Heart right ventricle (tissue), 16 donors: Measurements from ENCODE around the gene SMAD7. TPM values are rescaled to one million over a fixed set of nuclear protein-coding genes. Genes with fewer than 3 reads are reported as not detected.
A peak's percentile ranks its signal among the peaks of the same experiment; 100 is the strongest.

Experiments
- ATAC-seq, 8 donors: fragments of 200-7000 bp; cut with Tn5 transposase; one replicate each; pipeline ENCODE4 v1.9.1; 2020; ENCODE audit warnings: mild to moderate bottlenecking in 8 of 8, moderate library complexity in 8 of 8, moderate number of reproducible peaks in 1 of 8
- DNase-seq, 2 donors: peaks; one replicate each; pipeline ENCODE4 v3.0.0-alpha.2; 2020
- H3K27ac ChIP-seq, 10 donors: fragments of 200-600 bp; sonication (generic) in 2 of 10; one replicate each; pipeline versions ENCODE4 v1.5.0 to v1.8.0; 2020 to 2022; ENCODE audit warnings: mild to moderate bottlenecking in 3 of 10
- H3K27me3 ChIP-seq, 7 donors: fragments of 200-600 bp; one replicate each; pipeline ENCODE4 v1.8.0; 2021 to 2022; ENCODE audit warnings: mild to moderate bottlenecking in 2 of 7
- H3K36me3 ChIP-seq, 9 donors: fragments of 200-600 bp; sonication (generic) in 1 of 9; one replicate each; pipeline versions ENCODE4 v1.5.0 to v1.8.0; 2020 to 2022; ENCODE audit warnings: mild to moderate bottlenecking in 2 of 9
- H3K4me1 ChIP-seq, 9 donors: fragments of 200-600 bp; sonication (generic) in 1 of 9; one replicate each; pipeline versions ENCODE4 v1.5.0 to v1.8.0; 2020 to 2022; ENCODE audit warnings: mild to moderate bottlenecking in 4 of 9
- H3K4me3 ChIP-seq, 10 donors: fragments of 200-600 bp; sonication (generic) in 2 of 10; one replicate each; pipeline versions ENCODE4 v1.5.0 to v1.8.0; 2020 to 2022; ENCODE audit warnings: mild to moderate bottlenecking in 7 of 10, moderate library complexity in 2 of 10
- H3K9me3 ChIP-seq, 11 donors: fragments of 200-600 bp in 10 of 11; sonication (generic) in 2 of 11; one replicate each; pipeline versions ENCODE4 v1.5.0 to v1.8.0; 2013 to 2022; ENCODE audit warnings: mild to moderate bottlenecking in 2 of 11, control low read depth in 1 of 11, moderate library complexity in 1 of 11
- WGBS, 2 donors: extraction: QIAGEN DNeasy Blood & Tissue Kit; methylation state at CpG; one replicate each; pipeline ENCODE4 v1.1.7; 2013; ENCODE audit warnings: inconsistent platforms in 1 of 2; 5-methylcytosine and 5-hydroxymethylcytosine counted together
- intact Hi-C, 10 donors: fragments of 100-400 bp; cut with DNase I; formaldehyde crosslinking; loops; one replicate each; pipeline versions ENCODE4 v1.11.1 to v1.14.2; 2022
- polyA plus RNA-seq, 2 donors: library from polyadenylated mRNA; stranded (reverse); fragments of 200-250 nt; gene quantifications; one replicate each; pipeline ENCODE4 v1.2.3, GENCODE V29; 2013
- total RNA-seq, 10 donors: library from RNA; stranded (reverse); fragmentation: NEBNext Ultra II Directional in 3 of 10; extraction: Animal tissue kit (Norgen Biotek cat#: 25700) in 3 of 10; gene quantifications; one replicate each; pipeline versions ENCODE4 v1.2.1 to v1.2.4, GENCODE V29; 2021 to 2023
- TF ChIP-seq, protein P1 (sequence below), 9 donors: fragments of 200-600 bp; sonication (generic) in 2 of 9; IDR thresholded peaks; one replicate each; pipeline versions ENCODE4 v1.5.0 to v1.8.0; 2021 to 2022; ENCODE audit warnings: antibody characterized with exemption in 9 of 9, mild to moderate bottlenecking in 5 of 9, moderate library complexity in 1 of 9
- donor health status: Arrhythmogenic right ventricular cardiomyopathy.
- donor health status: ischemic (EF 13 %, LVEDD 7.1; RV severe dilation, severe dysfunction).
- donor health status: healthy with polysubstance abuse.
- donor health status: DM: no; HTN: yes; CAD: no.
- donor health status: DM: no; HTN: no; CAD: no.
- donor health status: ischemic (EF 25% LVEDD 6.9; RV normal size, moderate dysfunction).
- donor health status: ischemic (EF 25% LVEDD 5.7; RV mildly dilated, moderate dysfunction).
- donor health status: healthy.
- donor health status: DM: yes; HTN: yes; CAD: no.
- donor health status: Ischemic cardiomyopathy.
- donor health status: ischemic (EF 35%, LVEDD 5.7; RV mildly dilated, moderate dysfunction).
- donor health status: nonischemic (EF 11% LVEDD 7.7; RV severe dilation, severe dysfunction).
- donor health status: DM: yes; HTN: yes; CAD: no.
- donor health status: PGD.
- donor health status: ischemic (EF 29% LVEDD 5.4; RV normal size, mild dysfunction).
- donor health status: nonischemic (EF 23%, LVEDD 6.1; RV moderate dilation, normal function).

SMAD7 gene
- total and polyA plus RNA-seq, 12 donors = 6.7 to 28.6 (median 19.2) TPM

DNA sequence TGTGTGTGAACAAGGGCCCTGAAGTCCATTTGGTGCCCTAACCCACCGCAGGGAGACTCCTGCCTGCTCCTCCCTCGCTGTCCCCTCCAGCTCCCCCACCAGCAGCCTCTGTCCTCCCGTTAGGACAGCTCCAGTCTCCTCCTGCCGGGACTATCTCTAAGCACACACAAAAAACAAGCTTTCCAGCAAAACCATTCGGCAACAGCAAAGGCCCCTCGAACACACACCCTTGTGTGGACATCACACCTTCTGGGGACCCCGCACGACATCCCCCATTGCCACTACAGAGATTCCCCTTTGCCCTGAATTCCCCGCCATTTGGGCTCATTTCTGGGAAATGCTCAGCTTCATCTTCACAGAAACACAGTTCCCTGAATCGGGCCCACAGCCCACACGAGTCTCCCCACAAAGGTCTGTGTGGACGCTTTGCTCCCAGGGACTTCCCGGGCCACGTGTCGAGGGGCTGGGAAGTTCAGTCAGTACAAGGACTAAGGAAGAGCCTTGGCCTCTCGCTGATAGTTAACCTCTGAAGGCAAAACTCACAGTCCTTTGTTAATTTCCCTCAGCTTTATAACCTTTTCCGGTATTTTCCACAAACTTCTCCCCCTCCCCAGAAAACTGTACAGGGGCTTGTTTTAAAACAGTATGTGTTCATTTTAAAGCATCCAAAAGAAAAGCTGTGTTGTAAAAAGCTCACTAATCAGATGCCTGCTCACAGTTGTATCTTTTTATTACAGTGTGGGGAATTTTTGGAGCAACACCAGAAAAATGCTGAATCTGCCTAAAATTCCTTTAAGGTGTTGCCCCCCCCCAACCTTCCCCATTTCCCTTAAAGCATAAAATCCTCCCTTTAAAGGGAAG lies 25.9 kb downstream of the SMAD7 start:
- H3K9me3 ChIP-seq = no peaks in the 10 kb centered on the region
- peak overlapping the region in 8 of 10 donors; percentile 49 to 86 (median 65) for H3K27ac ChIP-seq
- H3K4me1 ChIP-seq = peaks cover 70 to 100% (median 81%) of the 10 kb centered on the region in 9 donors
- 38 to 45% methylated on average over 17 of the region's 17 CpGs for WGBS, 2 donors
- DNase-seq = no peak
- H3K36me3 ChIP-seq = peaks cover 0 to 31% (median 4%) of the 10 kb centered on the region in 9 donors
- peak overlapping the region in 5 of 10 donors; percentile 1 to 19 (median 12) for H3K4me3 ChIP-seq
- intact Hi-C loops = loop anchor here in 1 of 10 donors (5.0 kb wide), 1 partner anchor 73 kb away; no protein-coding TSS in a partner anchor
- TF ChIP-seq, protein P1, sequence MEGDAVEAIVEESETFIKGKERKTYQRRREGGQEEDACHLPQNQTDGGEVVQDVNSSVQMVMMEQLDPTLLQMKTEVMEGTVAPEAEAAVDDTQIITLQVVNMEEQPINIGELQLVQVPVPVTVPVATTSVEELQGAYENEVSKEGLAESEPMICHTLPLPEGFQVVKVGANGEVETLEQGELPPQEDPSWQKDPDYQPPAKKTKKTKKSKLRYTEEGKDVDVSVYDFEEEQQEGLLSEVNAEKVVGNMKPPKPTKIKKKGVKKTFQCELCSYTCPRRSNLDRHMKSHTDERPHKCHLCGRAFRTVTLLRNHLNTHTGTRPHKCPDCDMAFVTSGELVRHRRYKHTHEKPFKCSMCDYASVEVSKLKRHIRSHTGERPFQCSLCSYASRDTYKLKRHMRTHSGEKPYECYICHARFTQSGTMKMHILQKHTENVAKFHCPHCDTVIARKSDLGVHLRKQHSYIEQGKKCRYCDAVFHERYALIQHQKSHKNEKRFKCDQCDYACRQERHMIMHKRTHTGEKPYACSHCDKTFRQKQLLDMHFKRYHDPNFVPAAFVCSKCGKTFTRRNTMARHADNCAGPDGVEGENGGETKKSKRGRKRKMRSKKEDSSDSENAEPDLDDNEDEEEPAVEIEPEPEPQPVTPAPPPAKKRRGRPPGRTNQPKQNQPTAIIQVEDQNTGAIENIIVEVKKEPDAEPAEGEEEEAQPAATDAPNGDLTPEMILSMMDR (IDR thresholded peaks at IDR 0.05) = no peak
- peak in 1 of 8 donors; percentile 27 for ATAC-seq
- H3K27me3 ChIP-seq = no peaks in the 10 kb centered on the region

DNA sequence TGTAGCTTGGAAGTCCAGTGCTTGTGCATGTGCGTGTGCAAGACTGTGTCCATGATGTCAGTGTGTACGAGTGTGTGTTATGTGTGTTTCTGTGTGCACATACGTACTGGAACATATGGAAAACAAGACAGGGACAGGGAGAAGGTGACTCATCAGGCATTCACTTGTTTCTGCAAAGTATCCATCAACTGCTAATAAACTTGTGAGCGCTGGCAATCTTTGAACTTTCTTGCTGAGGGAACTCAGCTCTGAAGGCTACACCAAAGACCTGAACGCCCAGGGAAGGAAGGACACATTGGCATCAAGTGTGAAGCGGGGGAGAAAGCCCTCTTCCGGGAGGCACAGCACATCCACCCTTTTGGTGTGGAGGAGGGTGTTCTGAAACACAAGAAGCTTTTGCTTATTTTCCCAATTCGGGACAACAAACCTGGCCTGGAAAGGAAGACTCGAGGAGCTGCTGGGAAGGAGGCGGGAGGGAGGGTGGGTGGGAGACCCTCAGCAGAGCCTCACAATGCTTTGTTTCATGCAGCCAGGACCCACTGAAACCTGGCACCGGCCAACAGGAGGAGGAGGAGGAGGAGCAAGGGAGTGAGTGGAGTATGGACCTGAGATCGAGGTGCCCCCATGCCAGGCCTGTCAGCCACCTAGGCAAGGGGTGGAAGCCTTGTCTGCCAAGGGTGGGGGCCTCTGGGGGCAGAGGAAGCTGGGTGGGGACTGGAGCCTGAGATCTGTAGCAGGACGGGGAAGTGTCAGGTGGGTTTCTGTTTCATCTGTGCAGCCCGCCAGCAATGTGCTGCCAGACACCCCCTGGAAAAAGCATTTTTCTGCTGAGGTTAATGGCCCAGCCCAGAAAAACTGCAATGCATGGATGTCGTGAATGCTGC lies 26.8 kb downstream of the SMAD7 start:
- Histone ChIP-seq H3K27ac (peak overlapping the region in 9 of 10 donors; percentile 41 to 86 (median 66)), H3K4me3 (peak overlapping the region in 5 of 10 donors; percentile 12 to 38 (median 14)), H3K36me3 (peaks cover 0 to 40% (median 4%) of the 10 kb centered on the region in 9 donors), H3K9me3 (no peaks in the 10 kb centered on the region), H3K4me1 (peaks cover 61 to 100% (median 73%) of the 10 kb centered on the region in 9 donors), H3K27me3 (no peaks in the 10 kb centered on the region)
- intact Hi-C loops = loop anchor here in 1 of 10 donors (5.0 kb wide), 1 partner anchor 72 kb away; no protein-coding TSS in a partner anchor
- DNase-seq (no peak), ATAC-seq (no peak)
- 57 to 64% methylated on average over 15 of the region's 15 CpGs for WGBS, 2 donors
- TF ChIP-seq, protein P1 (IDR thresholded peaks at IDR 0.05) = no peak

DNA sequence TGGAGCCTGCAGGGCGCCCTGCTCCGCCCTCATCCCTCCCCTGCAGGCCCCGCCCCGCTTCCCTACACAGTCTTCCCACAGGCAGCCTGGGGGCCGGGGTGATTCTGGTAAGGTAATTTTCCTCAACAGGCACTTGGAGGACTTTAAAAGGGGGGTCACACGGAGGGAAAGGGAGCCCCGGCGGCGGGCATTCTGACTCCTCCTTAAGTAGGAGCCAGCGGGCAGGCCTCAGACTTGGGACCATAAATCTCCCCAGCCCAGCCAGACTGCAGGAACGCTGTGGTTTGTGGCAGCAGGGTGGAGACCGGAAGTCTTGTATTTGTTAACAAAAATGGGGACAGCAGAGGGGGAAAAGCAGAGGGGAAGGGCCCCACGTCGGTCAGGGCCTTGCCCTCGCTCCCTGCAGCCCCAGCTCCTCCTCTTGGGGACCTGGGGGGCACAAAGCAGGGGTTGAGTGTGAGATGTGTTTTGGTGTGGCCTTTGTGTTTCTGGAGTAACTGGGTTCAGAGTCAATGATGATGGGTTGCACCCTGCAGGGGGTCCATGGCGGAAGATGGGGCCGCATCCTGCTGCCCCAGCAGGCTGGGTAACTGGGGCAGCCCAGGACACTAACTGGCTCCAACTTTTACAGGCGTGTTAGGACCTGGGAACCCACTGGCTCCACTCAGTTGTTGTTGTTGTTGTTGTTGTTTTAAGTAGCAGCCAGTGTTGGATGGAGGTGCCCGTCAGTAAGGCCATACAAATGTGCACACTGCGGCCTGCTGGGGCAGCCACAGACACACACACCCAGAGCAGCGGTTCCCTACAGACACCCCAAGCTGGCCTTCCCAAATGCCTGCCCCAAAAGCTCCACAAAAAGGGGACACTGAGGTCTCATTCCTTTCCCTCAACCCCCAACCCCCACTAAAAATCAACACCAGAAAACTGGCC lies 27.7 kb downstream of the SMAD7 start:
- peak overlapping the region; percentile 41 to 86 (median 72) for H3K27ac ChIP-seq
- TF ChIP-seq, protein P1 (IDR thresholded peaks at IDR 0.05) = peak in 1 of 9 donors; percentile 3
- no peaks in the 10 kb centered on the region for H3K27me3 ChIP-seq
- H3K36me3 ChIP-seq = peaks cover 0 to 48% (median 4%) of the 10 kb centered on the region in 9 donors
- no peaks in the 10 kb centered on the region for H3K9me3 ChIP-seq
- intact Hi-C loops = loop anchor here in 1 of 10 donors (5.0 kb wide), 1 partner anchor 71 kb away; no protein-coding TSS in a partner anchor
- 38 to 44% methylated on average over 21 of the region's 21 CpGs for WGBS, 2 donors
- DNase-seq (peak in 1 of 2 donors; percentile 62), ATAC-seq (peak; percentile 61 to 80 (median 69))
- H3K4me1 ChIP-seq = peaks cover 52 to 100% (median 64%) of the 10 kb centered on the region in 9 donors
- H3K4me3 ChIP-seq = peak overlapping the region in 9 of 10 donors; percentile 18 to 49 (median 36)
